Ishikawa (cell line): ENCODE results near the gene ZNF678.

ENCODE experiments used
- CEBPB ChIP-seq: IDR thresholded peaks from 2 replicates; pipeline ENCODE4 v1.6.1; 2012
- CREB1 ChIP-seq: IDR thresholded peaks from 2 replicates; pipeline ENCODE4 v1.6.1; 2012; ENCODE audit warnings: low read depth
- EGR1 ChIP-seq: IDR thresholded peaks from 2 replicates; pipeline ENCODE4 v1.6.1; 2012
- EP300 ChIP-seq: IDR thresholded peaks from 2 replicates; pipeline ENCODE4 v1.6.1; 2012; ENCODE audit warnings: borderline replicate concordance
- FOXM1 ChIP-seq: IDR thresholded peaks from 2 replicates; pipeline ENCODE4 v1.6.1; 2012; ENCODE audit warnings: low read depth, borderline replicate concordance
- MAX ChIP-seq: IDR thresholded peaks from 2 replicates; pipeline ENCODE4 v1.6.1; 2012
- NFIC ChIP-seq: IDR thresholded peaks from 2 replicates; pipeline ENCODE4 v1.6.1; 2012
- RAD21 ChIP-seq: IDR thresholded peaks from 2 replicates; pipeline ENCODE4 v1.6.1; 2012; ENCODE audit warnings: low read depth
- TAF1 ChIP-seq: IDR thresholded peaks from 2 replicates; pipeline ENCODE4 v1.6.1; 2012; ENCODE audit warnings: low read depth, mild to moderate bottlenecking
- TCF12 ChIP-seq: IDR thresholded peaks from 2 replicates; pipeline ENCODE4 v1.6.1; 2012; ENCODE audit warnings: low read depth
- TEAD4 ChIP-seq: IDR thresholded peaks from 2 replicates; pipeline ENCODE4 v1.6.1; 2012
- YY1 ChIP-seq: IDR thresholded peaks from 2 replicates; pipeline ENCODE4 v1.6.1; 2012; ENCODE audit warnings: low read depth
- ZBTB7A ChIP-seq: IDR thresholded peaks from 2 replicates; pipeline ENCODE4 v1.6.1; 2012; ENCODE audit warnings: low read depth
- TF ChIP-seq, protein P1 (sequence below): IDR thresholded peaks from 2 replicates; pipeline ENCODE4 v1.6.1; 2012
- TF ChIP-seq, protein P2 (sequence below): IDR thresholded peaks from 2 replicates; pipeline ENCODE4 v1.6.1; 2012; ENCODE audit warnings: low read depth, mild to moderate bottlenecking

Gene ZNF678

GRCh38 chr1:227547310-227548118 is 15.8 kb upstream of the ZNF678 start:
- TF ChIP-seq RAD21 (no peak), EGR1 (no peak), TAF1 (no peak), FOXM1 (no peak), MAX (no peak), CREB1 (no peak), TCF12 (no peak), CEBPB (no peak), TEAD4 (no peak), EP300 (no peak), ZBTB7A (no peak), YY1 (no peak), NFIC (no peak)
- TF ChIP-seq, protein P1, sequence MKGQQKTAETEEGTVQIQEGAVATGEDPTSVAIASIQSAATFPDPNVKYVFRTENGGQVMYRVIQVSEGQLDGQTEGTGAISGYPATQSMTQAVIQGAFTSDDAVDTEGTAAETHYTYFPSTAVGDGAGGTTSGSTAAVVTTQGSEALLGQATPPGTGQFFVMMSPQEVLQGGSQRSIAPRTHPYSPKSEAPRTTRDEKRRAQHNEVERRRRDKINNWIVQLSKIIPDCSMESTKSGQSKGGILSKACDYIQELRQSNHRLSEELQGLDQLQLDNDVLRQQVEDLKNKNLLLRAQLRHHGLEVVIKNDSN, result no peak
- TF ChIP-seq, protein P2, sequence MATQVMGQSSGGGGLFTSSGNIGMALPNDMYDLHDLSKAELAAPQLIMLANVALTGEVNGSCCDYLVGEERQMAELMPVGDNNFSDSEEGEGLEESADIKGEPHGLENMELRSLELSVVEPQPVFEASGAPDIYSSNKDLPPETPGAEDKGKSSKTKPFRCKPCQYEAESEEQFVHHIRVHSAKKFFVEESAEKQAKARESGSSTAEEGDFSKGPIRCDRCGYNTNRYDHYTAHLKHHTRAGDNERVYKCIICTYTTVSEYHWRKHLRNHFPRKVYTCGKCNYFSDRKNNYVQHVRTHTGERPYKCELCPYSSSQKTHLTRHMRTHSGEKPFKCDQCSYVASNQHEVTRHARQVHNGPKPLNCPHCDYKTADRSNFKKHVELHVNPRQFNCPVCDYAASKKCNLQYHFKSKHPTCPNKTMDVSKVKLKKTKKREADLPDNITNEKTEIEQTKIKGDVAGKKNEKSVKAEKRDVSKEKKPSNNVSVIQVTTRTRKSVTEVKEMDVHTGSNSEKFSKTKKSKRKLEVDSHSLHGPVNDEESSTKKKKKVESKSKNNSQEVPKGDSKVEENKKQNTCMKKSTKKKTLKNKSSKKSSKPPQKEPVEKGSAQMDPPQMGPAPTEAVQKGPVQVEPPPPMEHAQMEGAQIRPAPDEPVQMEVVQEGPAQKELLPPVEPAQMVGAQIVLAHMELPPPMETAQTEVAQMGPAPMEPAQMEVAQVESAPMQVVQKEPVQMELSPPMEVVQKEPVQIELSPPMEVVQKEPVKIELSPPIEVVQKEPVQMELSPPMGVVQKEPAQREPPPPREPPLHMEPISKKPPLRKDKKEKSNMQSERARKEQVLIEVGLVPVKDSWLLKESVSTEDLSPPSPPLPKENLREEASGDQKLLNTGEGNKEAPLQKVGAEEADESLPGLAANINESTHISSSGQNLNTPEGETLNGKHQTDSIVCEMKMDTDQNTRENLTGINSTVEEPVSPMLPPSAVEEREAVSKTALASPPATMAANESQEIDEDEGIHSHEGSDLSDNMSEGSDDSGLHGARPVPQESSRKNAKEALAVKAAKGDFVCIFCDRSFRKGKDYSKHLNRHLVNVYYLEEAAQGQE, result no peak

GRCh38 chr1:227548119-227548397 is 15.3 kb upstream of the ZNF678 start:
- TF ChIP-seq ZBTB7A, result no peak
- TF ChIP-seq EGR1, result no peak
- no peak for TF ChIP-seq TAF1
- TF ChIP-seq TCF12, result no peak
- TF ChIP-seq YY1, result no peak
- TF ChIP-seq RAD21, result no peak
- TF ChIP-seq, protein P1, result no peak
- no peak for TF ChIP-seq EP300
- TF ChIP-seq CEBPB, result no peak
- no peak for TF ChIP-seq TEAD4
- TF ChIP-seq FOXM1, result no peak
- TF ChIP-seq, protein P2, result no peak
- no peak for TF ChIP-seq NFIC
- TF ChIP-seq CREB1, result no peak
- TF ChIP-seq MAX, result no peak

- TF ChIP-seq EGR1 (no peak), RAD21 (no peak), TAF1 (no peak), TCF12 (no peak), MAX (no peak), CREB1 (no peak), EP300 (no peak), ZBTB7A (no peak), NFIC (no peak)
- TF ChIP-seq, protein P2, result no peak
These were observed 14.9 kb upstream of the ZNF678 start for GRCh38 chr1:227548448-227548847.

DNA sequence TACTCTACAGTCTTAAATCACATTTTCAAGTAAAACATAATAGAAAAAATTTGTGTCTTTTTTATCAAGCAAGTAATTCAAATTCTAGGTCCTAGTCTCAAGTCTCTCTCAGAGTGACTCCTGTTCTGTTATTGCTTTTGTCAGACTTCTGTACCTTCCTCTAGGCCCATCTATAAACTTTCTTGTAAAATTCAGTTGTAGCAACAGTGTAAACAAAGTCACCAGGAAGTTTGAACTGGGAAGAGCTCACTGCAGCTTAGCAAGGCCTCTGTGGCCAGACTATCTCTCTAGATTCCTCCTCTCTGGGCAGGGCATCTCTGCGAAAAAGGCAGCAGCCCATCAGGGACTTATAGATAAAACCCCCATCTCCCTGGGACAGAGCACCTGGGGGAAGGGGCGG is 13.5 kb upstream of the ZNF678 start:
- TF ChIP-seq MAX (no peak), NFIC (no peak), EGR1 (no peak), ZBTB7A (no peak), TAF1 (no peak)
